K562 (cell line): Measurements from ENCODE around the gene ZDHHC12. TPM values are rescaled to one million over a fixed set of nuclear protein-coding genes. Genes with fewer than 3 reads are reported as not detected.

Experiments
- ATF1 ChIP-seq, 2 experiments: fragments of 450-650 bp in 1 of 2; IDR thresholded peaks; 2 replicates each; pipeline ENCODE4 v1.6.1; 2016; ENCODE audit warnings: missing compliant biosample characterization in 1 of 2, missing genetic modification characterization in 1 of 2
- CREB1 ChIP-seq, 2 experiments: sonication (generic) in 1 of 2; formaldehyde crosslinking in 1 of 2; IDR thresholded peaks; 2 replicates each; pipeline versions ENCODE4 v1.6.1 to v1.8.0; 2012 to 2022; ENCODE audit warnings: inconsistent platforms in 1 of 2, mild to moderate bottlenecking in 1 of 2, missing genetic modification reagents in 1 of 2, moderate library complexity in 1 of 2
- ESRRA ChIP-seq: fragments of 450-650 bp; IDR thresholded peaks from 2 replicates; pipeline ENCODE4 v1.6.1; 2014; ENCODE audit warnings: low read depth, mild to moderate bottlenecking, moderate library complexity, borderline replicate concordance
- HMGN3 ChIP-seq: IDR thresholded peaks from 2 replicates; pipeline ENCODE4 v1.6.1; 2011; ENCODE audit warnings: borderline replicate concordance, low read depth, mild to moderate bottlenecking, mixed read lengths, low read length; ENCODE audit not compliant: insufficient read length; ENCODE audit errors: extremely low read depth
- JUN ChIP-seq, 2 experiments: sonication (generic) in 1 of 2; formaldehyde crosslinking in 1 of 2; IDR thresholded peaks; 2 replicates each; pipeline versions ENCODE4 v1.6.1 to v1.8.0; 2012 to 2022; ENCODE audit warnings: borderline replicate concordance in 2 of 2, mild to moderate bottlenecking in 2 of 2, improper control_type of control experiment in 1 of 2, low read depth in 1 of 2, low read length in 1 of 2, missing genetic modification reagents in 1 of 2
- PHF20 ChIP-seq: fragments of 450-650 bp; IDR thresholded peaks from 2 replicates; pipeline ENCODE4 v1.6.1; 2018; ENCODE audit not compliant: partially characterized antibody
- SAFB ChIP-seq: fragments of 200-400 bp; formaldehyde crosslinking; IDR thresholded peaks from 2 replicates; pipeline ENCODE4 v1.6.1; 2017; ENCODE audit warnings: low read depth, low read length, borderline replicate concordance
- SIRT6 ChIP-seq: IDR thresholded peaks from one replicate; pipeline ENCODE4 v1.6.1; 2012; ENCODE audit warnings: low read depth, mild to moderate bottlenecking, control low read depth, inconsistent platforms, low read length, moderate library complexity
- SMARCC2 ChIP-seq: fragments of 450-650 bp; IDR thresholded peaks from 2 replicates; pipeline ENCODE4 v1.6.1; 2017; ENCODE audit warnings: antibody characterized with exemption, moderate library complexity, mild to moderate bottlenecking, low read depth
- SRF ChIP-seq, 2 experiments: fragments of 250-450, 450-650 bp in 1 of 2; sonication (Bioruptor Pico) in 1 of 2; sonication (generic) in 1 of 2; formaldehyde crosslinking; IDR thresholded peaks; 2 replicates each; pipeline versions ENCODE4 v1.5.0 to v1.5.1; 2020 to 2022; ENCODE audit warnings: mild to moderate bottlenecking in 1 of 2, missing genetic modification reagents in 1 of 2
- SRSF1 ChIP-seq: fragments of 200-400 bp; formaldehyde crosslinking; IDR thresholded peaks from 2 replicates; pipeline ENCODE4 v1.6.1; 2017; ENCODE audit warnings: mild to moderate bottlenecking, low read depth, low read length, moderate library complexity
- TEAD1 ChIP-seq, 2 experiments: fragments of 450-650 bp in 1 of 2; sonication (generic) in 1 of 2; formaldehyde crosslinking; IDR thresholded peaks; 2 replicates each; pipeline versions ENCODE4 v1.4.0 to v1.8.0; 2020 to 2022; ENCODE audit warnings: mild to moderate bottlenecking in 2 of 2, missing genetic modification reagents in 1 of 2
- XRCC3 ChIP-seq: fragments of 450-650 bp; IDR thresholded peaks from 2 replicates; pipeline ENCODE4 v1.6.1; 2017; ENCODE audit warnings: mild to moderate bottlenecking, moderate library complexity
- polyA plus RNA-seq, 8 experiments: library from polyadenylated mRNA; depleted of rRNA in 4 of 8; stranded (reverse) in 5 of 8; unstranded in 3 of 8; fragments of >200 nt; fragmentation: Nextera tagmentation in 2 of 8; fragmentation: Illumina TruSeq in 1 of 8; extraction: Ambion mirVana in 2 of 8; extraction: Trizol in 1 of 8; gene quantifications; 2 replicates each; pipeline versions ENCODE4 v1.2.1 to v1.2.3, GENCODE V29; 2011 to 2014; ENCODE audit warnings: inconsistent platforms in 1 of 8, missing spikeins in 1 of 8
- total RNA-seq, 7 experiments: library from RNA; depleted of rRNA in 6 of 7; stranded (reverse); fragments of >200 nt in 6 of 7; fragmentation: Illumina TruSeq in 2 of 7; extraction: Trizol in 2 of 7; gene quantifications; 2 replicates each; pipeline versions ENCODE4 v1.2.1 to v1.2.3, GENCODE V29; 2011 to 2021; ENCODE audit warnings: low replicate concordance in 1 of 7
- TF ChIP-seq, protein P1 (sequence below): sonication (generic); formaldehyde crosslinking; IDR thresholded peaks from 2 replicates; pipeline ENCODE4 v1.8.0; 2022; ENCODE audit warnings: mild to moderate bottlenecking, missing genetic modification reagents
- TF ChIP-seq, protein P2 (sequence below), 2 experiments: fragments of 450-650 bp in 1 of 2; sonication (generic) in 1 of 2; formaldehyde crosslinking in 1 of 2; IDR thresholded peaks in 1 of 2; conservative IDR thresholded peaks in 1 of 2; 2 replicates each; pipeline versions ENCODE4 v1.6.1 to v1.8.1; 2016 to 2023; ENCODE audit warnings: mild to moderate bottlenecking in 2 of 2, moderate library complexity in 2 of 2, inconsistent platforms in 1 of 2, missing genetic modification reagents in 1 of 2
- TF ChIP-seq, protein P3 (sequence below): fragments of 250-450 bp; sonication (Bioruptor Pico); IDR thresholded peaks from 2 replicates; pipeline ENCODE4 v1.5.0; 2020; ENCODE audit warnings: mild to moderate bottlenecking, borderline replicate concordance
- TF ChIP-seq, protein P4 (sequence below): sonication (generic); IDR thresholded peaks from 2 replicates; pipeline ENCODE4 v1.6.1; 2016

ZDHHC12 gene
- total and polyA plus RNA-seq, 9 of the 15 experiments (the other 6 are each of a cell fraction or from before 2014, with no cell fraction given) = 0.21 to 38.0 (median 13.8) TPM

DNA sequence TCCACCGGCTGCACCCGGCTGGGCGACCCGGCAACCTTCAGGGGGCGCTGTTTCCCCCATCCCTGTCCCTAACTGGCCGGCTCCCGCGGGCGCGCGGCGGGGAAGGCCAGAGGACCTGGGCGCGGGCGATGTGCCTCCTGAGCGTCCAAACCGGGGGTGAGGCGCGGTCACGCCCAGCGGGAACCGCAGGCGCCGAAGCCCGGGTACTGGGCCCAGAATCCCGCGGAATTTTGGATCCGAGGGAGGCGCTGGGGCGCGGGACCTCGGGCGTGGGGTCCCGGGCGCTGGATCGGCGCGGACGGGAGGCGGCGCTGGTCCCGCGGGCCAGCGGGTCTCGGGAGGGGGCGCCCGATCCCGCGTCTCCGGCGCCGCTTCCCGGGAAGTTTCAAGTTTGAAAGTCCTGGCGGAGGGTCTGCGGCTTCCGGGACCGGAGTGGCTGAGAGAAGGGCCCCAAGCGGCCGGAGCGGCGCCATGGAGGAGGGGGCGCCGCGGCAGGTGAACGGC, 21.4 kb downstream of the ZDHHC12 start, which contains the start of gene PKN3 (continued):
- TF ChIP-seq, protein P1, sequence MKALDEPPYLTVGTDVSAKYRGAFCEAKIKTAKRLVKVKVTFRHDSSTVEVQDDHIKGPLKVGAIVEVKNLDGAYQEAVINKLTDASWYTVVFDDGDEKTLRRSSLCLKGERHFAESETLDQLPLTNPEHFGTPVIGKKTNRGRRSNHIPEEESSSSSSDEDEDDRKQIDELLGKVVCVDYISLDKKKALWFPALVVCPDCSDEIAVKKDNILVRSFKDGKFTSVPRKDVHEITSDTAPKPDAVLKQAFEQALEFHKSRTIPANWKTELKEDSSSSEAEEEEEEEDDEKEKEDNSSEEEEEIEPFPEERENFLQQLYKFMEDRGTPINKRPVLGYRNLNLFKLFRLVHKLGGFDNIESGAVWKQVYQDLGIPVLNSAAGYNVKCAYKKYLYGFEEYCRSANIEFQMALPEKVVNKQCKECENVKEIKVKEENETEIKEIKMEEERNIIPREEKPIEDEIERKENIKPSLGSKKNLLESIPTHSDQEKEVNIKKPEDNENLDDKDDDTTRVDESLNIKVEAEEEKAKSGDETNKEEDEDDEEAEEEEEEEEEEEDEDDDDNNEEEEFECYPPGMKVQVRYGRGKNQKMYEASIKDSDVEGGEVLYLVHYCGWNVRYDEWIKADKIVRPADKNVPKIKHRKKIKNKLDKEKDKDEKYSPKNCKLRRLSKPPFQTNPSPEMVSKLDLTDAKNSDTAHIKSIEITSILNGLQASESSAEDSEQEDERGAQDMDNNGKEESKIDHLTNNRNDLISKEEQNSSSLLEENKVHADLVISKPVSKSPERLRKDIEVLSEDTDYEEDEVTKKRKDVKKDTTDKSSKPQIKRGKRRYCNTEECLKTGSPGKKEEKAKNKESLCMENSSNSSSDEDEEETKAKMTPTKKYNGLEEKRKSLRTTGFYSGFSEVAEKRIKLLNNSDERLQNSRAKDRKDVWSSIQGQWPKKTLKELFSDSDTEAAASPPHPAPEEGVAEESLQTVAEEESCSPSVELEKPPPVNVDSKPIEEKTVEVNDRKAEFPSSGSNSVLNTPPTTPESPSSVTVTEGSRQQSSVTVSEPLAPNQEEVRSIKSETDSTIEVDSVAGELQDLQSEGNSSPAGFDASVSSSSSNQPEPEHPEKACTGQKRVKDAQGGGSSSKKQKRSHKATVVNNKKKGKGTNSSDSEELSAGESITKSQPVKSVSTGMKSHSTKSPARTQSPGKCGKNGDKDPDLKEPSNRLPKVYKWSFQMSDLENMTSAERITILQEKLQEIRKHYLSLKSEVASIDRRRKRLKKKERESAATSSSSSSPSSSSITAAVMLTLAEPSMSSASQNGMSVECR (CRISPR knock-in tag) = peak; percentile 89
- TF ChIP-seq SRSF1 (0 out of 2 replicates have a peak, but pooled peaks have one; percentile 47), TEAD1 (CRISPR knock-in tag; IDR thresholded peaks at IDR 0.05) (peak in 1 of 2 experiments; percentile 81; a peak in 2 of 4 replicates), XRCC3 (no peak), CREB1 (IDR thresholded peaks at IDR 0.05) (peak; percentile 23), CREB1 (CRISPR knock-in tag; IDR thresholded peaks at IDR 0.05) (no peak; the same call in 1 of the 2 replicates), SMARCC2 (peak; percentile 52; the same call in 1 of the 2 replicates), PHF20 (no peak), ESRRA (peak; percentile 71; the same call in 1 of the 2 replicates), SAFB (peak; percentile 83), SRF (CRISPR knock-in tag; IDR thresholded peaks at IDR 0.05) (0 out of 4 replicates have a peak, but pooled peaks of 1 of the 2 experiments have one; percentile 48), SIRT6 (no peak), ATF1 (CRISPR knock-in tag; IDR thresholded peaks at IDR 0.05) (no peak), ATF1 (tag; IDR thresholded peaks at IDR 0.05) (peak; percentile 47; the same call in 1 of the 2 replicates), JUN (IDR thresholded peaks at IDR 0.05; ENCODE audit: borderline replicate concordance, low read depth, low read length) (no peak), JUN (CRISPR knock-in tag; IDR thresholded peaks at IDR 0.05; ENCODE audit: borderline replicate concordance) (0 out of 2 replicates have a peak, but pooled peaks have one; percentile 72), HMGN3 (peak; percentile 81)
- TF ChIP-seq, protein P2, sequence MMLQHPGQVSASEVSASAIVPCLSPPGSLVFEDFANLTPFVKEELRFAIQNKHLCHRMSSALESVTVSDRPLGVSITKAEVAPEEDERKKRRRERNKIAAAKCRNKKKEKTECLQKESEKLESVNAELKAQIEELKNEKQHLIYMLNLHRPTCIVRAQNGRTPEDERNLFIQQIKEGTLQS (IDR thresholded peaks at IDR 0.05) = no peak
- TF ChIP-seq, protein P2 (CRISPR knock-in tag; conservative IDR thresholded peaks at IDR 0.05) = peak; percentile 62; the same call in 1 of the 2 replicates
- TF ChIP-seq, protein P3, sequence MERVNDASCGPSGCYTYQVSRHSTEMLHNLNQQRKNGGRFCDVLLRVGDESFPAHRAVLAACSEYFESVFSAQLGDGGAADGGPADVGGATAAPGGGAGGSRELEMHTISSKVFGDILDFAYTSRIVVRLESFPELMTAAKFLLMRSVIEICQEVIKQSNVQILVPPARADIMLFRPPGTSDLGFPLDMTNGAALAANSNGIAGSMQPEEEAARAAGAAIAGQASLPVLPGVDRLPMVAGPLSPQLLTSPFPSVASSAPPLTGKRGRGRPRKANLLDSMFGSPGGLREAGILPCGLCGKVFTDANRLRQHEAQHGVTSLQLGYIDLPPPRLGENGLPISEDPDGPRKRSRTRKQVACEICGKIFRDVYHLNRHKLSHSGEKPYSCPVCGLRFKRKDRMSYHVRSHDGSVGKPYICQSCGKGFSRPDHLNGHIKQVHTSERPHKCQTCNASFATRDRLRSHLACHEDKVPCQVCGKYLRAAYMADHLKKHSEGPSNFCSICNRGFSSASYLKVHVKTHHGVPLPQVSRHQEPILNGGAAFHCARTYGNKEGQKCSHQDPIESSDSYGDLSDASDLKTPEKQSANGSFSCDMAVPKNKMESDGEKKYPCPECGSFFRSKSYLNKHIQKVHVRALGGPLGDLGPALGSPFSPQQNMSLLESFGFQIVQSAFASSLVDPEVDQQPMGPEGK = no peak
- TF ChIP-seq, protein P4, sequence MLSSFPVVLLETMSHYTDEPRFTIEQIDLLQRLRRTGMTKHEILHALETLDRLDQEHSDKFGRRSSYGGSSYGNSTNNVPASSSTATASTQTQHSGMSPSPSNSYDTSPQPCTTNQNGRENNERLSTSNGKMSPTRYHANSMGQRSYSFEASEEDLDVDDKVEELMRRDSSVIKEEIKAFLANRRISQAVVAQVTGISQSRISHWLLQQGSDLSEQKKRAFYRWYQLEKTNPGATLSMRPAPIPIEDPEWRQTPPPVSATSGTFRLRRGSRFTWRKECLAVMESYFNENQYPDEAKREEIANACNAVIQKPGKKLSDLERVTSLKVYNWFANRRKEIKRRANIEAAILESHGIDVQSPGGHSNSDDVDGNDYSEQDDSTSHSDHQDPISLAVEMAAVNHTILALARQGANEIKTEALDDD = no peak
